Measurements from ENCODE around the gene PDXK.
"Not testable (repeated sequence)": the region's sequence is repeated elsewhere in the genome, so short reads cannot be mapped to it uniquely, and the experiment has no call there.

PDXK gene

DNA sequence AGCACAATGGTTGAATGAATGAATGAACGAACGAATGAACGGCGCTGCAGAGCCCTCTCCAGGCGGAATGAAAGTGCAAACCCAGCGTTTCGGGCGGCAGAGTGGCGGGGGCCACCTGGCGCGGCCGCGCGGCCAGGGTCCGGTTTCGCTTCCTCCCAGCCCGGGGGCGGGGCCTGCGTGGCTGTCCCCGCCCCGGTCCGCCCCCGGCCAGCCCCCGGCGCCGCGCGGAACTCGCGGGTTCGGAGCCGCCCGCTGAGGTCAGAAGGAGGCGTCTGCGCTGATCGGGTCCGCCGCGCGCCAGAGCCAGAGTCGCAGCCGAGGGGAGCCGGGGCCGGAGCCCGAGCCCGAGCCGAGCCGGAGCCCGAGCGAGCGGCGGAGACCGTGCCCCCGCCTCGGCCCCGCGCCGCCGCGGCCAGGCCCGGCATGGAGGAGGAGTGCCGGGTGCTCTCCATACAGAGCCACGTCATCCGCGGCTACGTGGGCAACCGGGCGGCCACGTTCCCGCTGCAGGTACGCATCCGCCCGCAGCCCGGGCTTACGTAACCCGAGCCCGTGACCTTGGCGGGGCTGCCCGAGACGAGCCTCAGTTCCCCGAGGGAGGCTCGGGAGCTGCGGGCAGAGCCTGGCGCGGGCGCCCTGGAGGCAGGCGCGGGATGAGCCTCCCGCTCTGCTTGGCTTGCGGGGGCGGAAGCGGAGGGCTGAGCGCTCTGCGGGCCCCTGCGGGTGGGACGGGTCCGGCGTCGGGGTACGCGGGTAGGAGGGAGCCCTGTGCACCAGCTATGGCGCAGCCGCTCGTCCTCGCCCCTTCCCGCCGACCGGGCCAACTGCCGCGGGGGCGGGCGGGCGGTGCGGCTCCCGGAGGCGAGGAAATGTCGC lies at the start of gene PDXK:
PDXK (plus strand) TSS at position 258 of the 876 bp plus-strand sequence; CDS start at position 424, 166 bp downstream.
- peak; percentile 74 for DNase-seq

DNA sequence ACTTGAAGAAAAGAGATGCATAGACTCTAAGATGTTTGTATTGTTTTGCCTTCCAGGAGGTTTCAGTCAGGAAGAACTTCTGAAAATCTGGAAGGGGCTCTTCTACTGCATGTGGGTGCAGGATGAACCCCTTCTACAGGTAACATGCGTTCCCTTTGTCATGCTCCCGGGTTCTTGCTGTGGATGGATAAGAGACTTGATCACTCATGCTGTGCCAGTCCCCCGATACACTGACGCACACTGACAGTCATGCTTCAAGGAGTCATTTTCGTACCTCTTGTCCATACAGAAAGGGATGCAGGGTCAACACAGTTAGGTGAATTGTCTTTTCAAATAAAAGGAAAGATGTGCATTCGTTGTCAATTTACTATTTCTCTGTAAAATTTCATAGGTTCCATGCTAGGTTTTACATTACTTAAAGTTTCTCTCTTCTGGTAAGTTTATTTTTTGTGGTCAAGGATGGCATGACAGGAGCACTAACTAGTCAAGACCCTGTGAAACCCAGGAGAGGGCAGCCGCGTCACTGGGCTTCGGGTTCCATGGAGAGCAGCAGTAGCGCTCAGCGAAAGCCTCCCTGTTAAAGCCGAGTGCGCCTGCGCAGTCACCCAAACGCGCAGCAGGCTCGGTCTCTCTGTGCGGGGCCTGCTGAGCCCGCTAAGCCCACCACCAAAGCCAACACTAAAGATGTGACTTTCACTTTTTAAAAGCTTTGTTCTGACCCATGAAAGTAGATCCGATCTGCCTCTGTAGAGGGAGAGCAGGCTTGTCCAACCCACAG lies 48.9 kb upstream of the PDXK start:
- DNase-seq, result no peak

GRCh38 chr21:43675871-43676270 lies 43.1 kb upstream of the PDXK start:
- DNase-seq, result no peak

DNA sequence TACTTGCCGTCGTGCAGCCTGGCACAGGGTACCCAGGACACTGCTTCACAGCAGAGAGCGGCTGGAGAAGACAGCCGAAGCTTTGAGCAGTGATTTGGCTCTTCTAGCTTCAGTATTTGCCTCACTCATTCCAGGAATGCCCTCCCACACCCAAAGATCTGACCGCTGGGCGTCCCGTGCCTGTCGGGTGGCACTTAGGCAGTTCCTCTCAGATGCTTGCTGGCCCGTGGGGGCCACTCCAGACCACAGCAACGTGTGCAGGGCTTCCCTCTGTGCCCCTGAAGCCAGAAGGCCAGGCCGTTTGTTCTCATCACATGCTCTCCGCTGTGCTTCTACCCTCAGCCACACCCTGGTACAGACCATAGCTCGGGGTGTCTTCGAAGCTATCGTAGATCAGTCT lies 42.5 kb upstream of the PDXK start:
- DNase-seq, result no peak

DNA sequence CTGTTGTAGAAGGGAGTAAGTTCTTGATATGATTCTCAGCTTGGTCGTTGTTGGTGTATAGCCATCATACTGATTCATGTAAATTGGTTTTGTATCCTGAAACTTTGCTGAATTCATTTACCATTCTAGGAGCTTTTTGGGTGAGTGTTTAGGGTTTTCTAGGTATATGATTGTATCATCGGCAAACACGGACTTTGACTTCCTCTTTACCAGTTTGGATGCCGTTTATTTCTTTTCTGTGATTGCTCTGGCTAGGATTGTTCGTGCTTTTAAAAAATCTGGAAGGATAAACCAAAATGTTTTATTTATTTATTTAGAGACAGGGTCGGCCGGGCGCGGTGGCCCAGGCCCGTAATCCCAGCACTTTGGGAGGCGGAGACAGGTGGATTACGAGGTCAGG lies 39.0 kb upstream of the PDXK start:
- no peak for DNase-seq

GRCh38 chr21:43680421-43680820 lies 38.5 kb upstream of the PDXK start:
- not testable (repeated sequence) for DNase-seq

- DNase-seq, result no peak
These were observed 37.3 kb upstream of the PDXK start for GRCh38 chr21:43681650-43682049.

DNA sequence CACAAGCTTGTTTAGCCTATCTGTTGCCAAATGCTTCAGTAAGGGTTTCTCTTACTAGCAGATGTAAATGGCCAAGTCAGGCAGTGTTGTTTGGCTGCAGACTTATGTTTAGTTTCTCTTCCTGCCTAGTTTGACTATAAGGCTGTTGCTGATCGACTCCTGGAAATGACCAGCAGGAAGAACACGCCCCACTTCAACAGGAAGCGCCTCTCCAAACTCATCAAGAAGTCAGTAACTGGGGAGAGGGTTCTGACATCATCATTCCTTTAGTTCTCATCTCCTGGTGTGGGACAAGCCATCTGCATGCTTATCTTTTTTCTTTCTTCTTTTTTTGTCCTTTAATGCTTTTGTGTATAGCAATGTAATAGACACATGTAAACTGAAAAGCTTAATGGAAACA lies 34.5 kb upstream of the PDXK start:
- DNase-seq, result no peak

GRCh38 chr21:43686811-43687565 lies 31.9 kb upstream of the PDXK start:
- DNase-seq, result no peak

GRCh38 chr21:43687566-43688399 lies 31.1 kb upstream of the PDXK start:
- DNase-seq, result no peak

- no peak for DNase-seq
These were observed 30.0 kb upstream of the PDXK start for GRCh38 chr21:43688906-43689305.

DNA sequence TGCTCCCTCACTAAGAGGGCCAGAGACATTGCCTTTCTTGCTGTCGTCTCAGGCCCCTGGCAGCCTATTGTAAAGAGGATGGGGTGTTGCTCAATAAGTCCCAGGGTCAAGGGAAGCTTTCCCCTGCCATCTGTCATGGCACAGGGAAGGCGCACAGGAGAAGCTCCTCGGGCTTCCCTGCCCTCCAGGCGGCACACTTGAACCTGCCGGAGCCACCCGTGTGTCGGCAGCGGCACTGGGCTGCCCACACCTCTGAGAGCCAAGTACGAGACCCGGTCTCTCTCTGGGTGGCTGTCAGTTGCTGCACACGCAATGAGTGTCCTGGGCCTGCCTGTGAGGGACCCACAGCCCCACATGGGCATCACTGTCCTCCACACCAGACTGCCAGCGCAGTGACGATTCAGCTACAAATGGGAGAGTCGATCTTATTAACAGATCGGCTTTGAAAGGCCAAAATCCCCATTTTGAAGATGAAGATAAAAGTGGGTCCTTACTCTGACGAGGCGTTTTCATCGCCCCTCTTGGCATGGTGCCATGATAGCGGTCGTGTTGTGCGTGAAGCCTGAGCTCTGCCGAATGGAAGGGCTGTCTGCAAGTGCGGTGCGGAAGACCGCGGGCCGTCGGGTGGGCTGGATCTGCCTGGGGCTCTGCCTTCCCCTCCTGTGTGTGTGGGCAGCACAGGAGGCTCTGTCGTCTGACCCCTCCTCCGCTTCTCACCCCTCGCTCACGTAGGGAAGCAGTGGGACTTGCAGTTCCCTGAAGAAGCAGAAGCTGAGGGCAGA lies 29.2 kb upstream of the PDXK start:
- no peak for DNase-seq

- DNase-seq, result no peak
These were observed 28.6 kb upstream of the PDXK start for GRCh38 chr21:43690346-43690745.

- no peak for DNase-seq
These were observed 27.7 kb upstream of the PDXK start for GRCh38 chr21:43691086-43691795.

DNA sequence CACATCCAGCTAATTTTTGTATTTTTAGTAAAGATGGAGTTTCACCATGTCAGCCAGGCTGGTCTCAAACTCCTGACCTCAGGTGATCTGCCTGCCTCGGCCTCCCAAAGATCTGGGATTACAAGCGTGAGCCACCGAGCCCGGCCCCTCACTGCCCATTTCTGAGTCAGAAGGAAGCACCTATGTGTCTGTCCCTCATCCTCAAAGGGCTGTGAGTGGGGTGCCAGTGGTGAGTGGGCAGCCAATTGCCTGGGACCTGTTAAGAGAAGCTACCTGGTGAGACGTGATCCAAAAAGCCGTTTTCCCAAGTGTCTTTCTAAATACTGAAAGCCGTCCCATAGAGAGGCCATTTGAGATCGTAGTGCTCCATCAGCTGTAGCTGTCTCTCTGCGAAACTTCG lies 27.1 kb upstream of the PDXK start:
- DNase-seq, result no peak

DNA sequence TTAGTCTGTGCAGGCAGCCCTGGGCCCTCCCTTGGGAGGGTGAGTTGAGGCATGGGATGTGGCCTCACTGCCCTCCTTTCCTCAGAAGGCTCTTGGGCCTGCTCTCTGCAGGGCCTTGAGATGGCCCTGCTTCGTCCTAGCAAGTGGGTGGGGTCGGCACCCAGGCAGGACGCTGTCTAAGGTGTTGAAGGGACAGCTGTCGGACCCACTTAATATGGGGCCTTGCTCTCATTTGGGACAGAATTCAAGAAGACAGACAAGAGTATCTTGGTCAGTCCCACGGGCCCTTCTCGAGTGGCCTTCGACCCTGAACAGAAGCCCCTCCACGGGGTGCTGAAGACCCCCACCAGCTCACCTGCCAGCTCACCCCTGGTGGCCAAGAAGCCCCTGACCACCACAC lies 26.0 kb upstream of the PDXK start:
- DNase-seq, result no peak

DNA sequence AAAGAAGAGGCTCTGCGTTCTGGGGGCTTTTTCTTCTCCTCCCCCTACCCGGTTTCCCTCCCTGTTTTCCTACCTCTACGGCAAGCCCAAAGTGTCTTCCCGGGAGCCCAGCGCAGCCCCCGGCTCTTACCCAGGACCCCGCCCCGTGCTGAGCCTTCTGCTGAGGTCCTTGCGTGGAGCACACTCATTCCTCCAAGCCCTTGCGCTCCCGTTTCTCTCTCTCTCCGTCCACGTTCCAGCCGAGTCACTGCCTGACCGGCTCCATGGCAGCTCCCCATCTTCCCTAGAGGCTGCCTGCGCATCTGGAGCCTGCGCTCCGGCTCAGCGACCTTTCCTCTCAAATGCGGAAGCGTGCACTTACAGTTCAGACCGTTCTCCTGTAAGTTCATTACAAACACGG lies 24.9 kb upstream of the PDXK start:
- DNase-seq, result no peak

DNA sequence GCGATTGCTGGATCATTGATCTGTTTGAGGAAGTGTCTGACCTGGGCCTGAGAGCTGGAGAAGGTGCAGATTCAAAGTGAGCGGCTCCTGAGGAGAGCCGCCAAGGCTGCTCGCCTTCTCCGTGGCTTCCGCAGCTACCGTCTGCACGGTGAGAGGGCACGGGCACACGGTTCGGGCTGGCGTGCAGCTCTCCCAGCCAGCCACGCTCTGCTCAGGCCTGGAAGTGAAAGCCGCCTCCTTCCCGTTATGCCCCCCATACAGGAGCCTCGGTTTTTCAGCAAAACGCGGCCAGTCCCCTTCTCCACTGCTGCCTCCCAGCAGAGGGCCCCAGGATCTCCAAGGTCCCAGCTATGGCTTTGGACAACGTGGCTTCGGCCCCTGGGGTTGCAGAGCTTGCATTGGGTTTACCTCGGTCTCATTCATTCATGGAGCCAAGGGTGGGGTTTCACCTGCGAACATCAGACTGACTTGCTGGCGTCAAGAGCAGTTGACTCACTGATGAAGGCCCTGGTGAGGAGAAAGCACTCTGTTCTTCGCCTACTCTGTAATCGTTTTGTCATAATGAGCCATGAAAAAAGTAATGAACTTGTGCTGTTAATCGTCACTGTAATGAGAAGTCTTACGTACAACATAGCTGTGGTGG lies 24.4 kb upstream of the PDXK start:
- DNase-seq, result no peak

DNA sequence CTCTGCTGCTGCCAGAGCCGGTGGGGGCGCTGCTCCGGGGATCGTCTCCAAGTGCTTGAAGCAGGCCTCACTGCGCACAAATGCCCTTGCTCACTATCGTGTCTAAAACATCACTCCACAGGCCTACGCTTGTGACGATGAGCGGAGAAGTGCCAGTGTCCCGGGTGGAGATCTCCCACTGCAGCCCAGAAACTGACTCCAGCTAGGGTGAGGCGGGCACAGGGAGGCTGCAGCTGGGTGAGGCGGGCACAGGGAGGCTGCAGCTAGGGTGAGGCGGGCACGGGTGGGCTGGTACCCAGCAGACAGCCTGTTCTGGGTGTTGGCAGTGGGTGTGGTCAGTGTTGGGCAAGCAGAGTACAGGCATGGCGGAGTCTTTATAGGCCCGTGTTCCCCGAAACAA lies 22.7 kb upstream of the PDXK start:
- DNase-seq, result no peak

Measured in COR-L47 (cell line).